DOHH2 (cell line): ENCODE results near the gene ZNF366.

Source experiments
- H3F3A ChIP-seq: fragments of 200-600 bp; sonication (generic), shearing (Covaris generic); 2 replicates; pipeline ENCODE4 v1.6.0; 2016; ENCODE audit warnings: antibody characterized with exemption, mild to moderate bottlenecking; ENCODE audit not compliant: control insufficient read depth, insufficient read depth
- H3K27ac ChIP-seq: fragments of 200-600 bp; sonication (generic); 2 replicates; pipeline ENCODE4 v1.5.1; 2014; ENCODE audit warnings: low read depth, mild to moderate bottlenecking, low read length, moderate library complexity
- H3K27me3 ChIP-seq: fragments of 200-600 bp; sonication (generic); 2 replicates; pipeline ENCODE4 v1.6.1; 2014; ENCODE audit warnings: mild to moderate bottlenecking, low read length, mixed read lengths; ENCODE audit not compliant: control insufficient read depth
- H3K36me3 ChIP-seq: fragments of 200-600 bp; sonication (generic); 2 replicates; pipeline ENCODE4 v1.6.1; 2014; ENCODE audit warnings: mild to moderate bottlenecking, low read length, moderate library complexity, mixed read lengths; ENCODE audit not compliant: control insufficient read depth
- H3K4me1 ChIP-seq: fragments of 200-600 bp; sonication (generic); 2 replicates; pipeline ENCODE4 v1.6.1; 2014; ENCODE audit warnings: mild to moderate bottlenecking, low read length, mixed read lengths; ENCODE audit not compliant: control insufficient read depth
- H3K4me2 ChIP-seq: fragments of 200-600 bp; sonication (generic); 2 replicates; pipeline ENCODE4 v1.6.0; 2014; ENCODE audit warnings: mild to moderate bottlenecking, low read length, moderate library complexity
- H3K4me3 ChIP-seq: fragments of 200-600 bp; sonication (generic); 2 replicates; pipeline ENCODE4 v1.5.1; 2014; ENCODE audit warnings: mild to moderate bottlenecking, low read length, mixed read lengths
- H3K79me2 ChIP-seq: fragments of 200-600 bp; sonication (generic); 2 replicates; pipeline ENCODE4 v1.6.1; 2014; ENCODE audit warnings: mild to moderate bottlenecking, low read length, mixed read lengths; ENCODE audit not compliant: control insufficient read depth
- H3K9me2 ChIP-seq: fragments of 200-600 bp; sonication (generic); replicated peaks from 2 replicates; pipeline ENCODE4 v1.6.1; 2014; ENCODE audit warnings: mild to moderate bottlenecking, low read length, mixed read lengths; ENCODE audit not compliant: control insufficient read depth
- H3K9me3 ChIP-seq: fragments of 200-600 bp; sonication (generic); 2 replicates; pipeline ENCODE4 v1.6.1; 2014; ENCODE audit warnings: antibody characterized with exemption, low read length, mixed read lengths; ENCODE audit not compliant: control insufficient read depth, insufficient read depth
- H4K20me1 ChIP-seq: fragments of 200-600 bp; sonication (generic); 2 replicates; pipeline ENCODE4 v1.6.0; 2014; ENCODE audit warnings: low read depth, mild to moderate bottlenecking, antibody characterized with exemption, low read length, moderate library complexity; ENCODE audit not compliant: control insufficient read depth, insufficient read depth
- EZH2phosphoT487 ChIP-seq: fragments of 200-600 bp; sonication (generic); IDR thresholded peaks from 2 replicates; pipeline ENCODE4 v1.6.1; 2017; ENCODE audit warnings: borderline replicate concordance, mild to moderate bottlenecking, antibody characterized with exemption, low read length, moderate library complexity, mixed read lengths
- TF ChIP-seq, protein P1 (sequence below): fragments of 200-600 bp; sonication (generic); IDR thresholded peaks from one replicate; pipeline ENCODE4 v1.5.1; 2014; ENCODE audit warnings: antibody characterized with exemption, mild to moderate bottlenecking, low read depth, low read length; ENCODE audit not compliant: poor library complexity, severe bottlenecking

The ZNF366 gene

GRCh38 chr5:72427488-72428437 is 79.4 kb downstream of the ZNF366 start:
- H3K79me2 ChIP-seq, result no peaks in the 10 kb centered on the region
- H3K27ac ChIP-seq, result no peak overlapping the region
- no peaks in the 10 kb centered on the region for H3K4me1 ChIP-seq
- H3K4me3 ChIP-seq, result no peak overlapping the region
- no peaks in the 10 kb centered on the region for H3K9me3 ChIP-seq
- no peaks in the 10 kb centered on the region for H3K36me3 ChIP-seq
- peaks cover 6% of the 10 kb centered on the region; the same call in 1 of the 2 replicates for H3K27me3 ChIP-seq
- H3K4me2 ChIP-seq, result no peak overlapping the region
- no peaks in the 10 kb centered on the region for H3F3A ChIP-seq
- TF ChIP-seq, protein P1, sequence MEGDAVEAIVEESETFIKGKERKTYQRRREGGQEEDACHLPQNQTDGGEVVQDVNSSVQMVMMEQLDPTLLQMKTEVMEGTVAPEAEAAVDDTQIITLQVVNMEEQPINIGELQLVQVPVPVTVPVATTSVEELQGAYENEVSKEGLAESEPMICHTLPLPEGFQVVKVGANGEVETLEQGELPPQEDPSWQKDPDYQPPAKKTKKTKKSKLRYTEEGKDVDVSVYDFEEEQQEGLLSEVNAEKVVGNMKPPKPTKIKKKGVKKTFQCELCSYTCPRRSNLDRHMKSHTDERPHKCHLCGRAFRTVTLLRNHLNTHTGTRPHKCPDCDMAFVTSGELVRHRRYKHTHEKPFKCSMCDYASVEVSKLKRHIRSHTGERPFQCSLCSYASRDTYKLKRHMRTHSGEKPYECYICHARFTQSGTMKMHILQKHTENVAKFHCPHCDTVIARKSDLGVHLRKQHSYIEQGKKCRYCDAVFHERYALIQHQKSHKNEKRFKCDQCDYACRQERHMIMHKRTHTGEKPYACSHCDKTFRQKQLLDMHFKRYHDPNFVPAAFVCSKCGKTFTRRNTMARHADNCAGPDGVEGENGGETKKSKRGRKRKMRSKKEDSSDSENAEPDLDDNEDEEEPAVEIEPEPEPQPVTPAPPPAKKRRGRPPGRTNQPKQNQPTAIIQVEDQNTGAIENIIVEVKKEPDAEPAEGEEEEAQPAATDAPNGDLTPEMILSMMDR, result no peak
- no peak for TF ChIP-seq EZH2phosphoT487
- H4K20me1 ChIP-seq, result no peaks in the 10 kb centered on the region
- no peaks in the 10 kb centered on the region for H3K9me2 ChIP-seq

GRCh38 chr5:72427016-72427415 is 80.2 kb downstream of the ZNF366 start:
- H3K4me3 ChIP-seq, result no peak overlapping the region
- no peaks in the 10 kb centered on the region for H4K20me1 ChIP-seq
- no peaks in the 10 kb centered on the region for H3K79me2 ChIP-seq
- TF ChIP-seq, protein P1, result no peak
- no peak for TF ChIP-seq EZH2phosphoT487
- no peaks in the 10 kb centered on the region for H3K4me1 ChIP-seq
- H3K9me2 ChIP-seq, result no peaks in the 10 kb centered on the region
- H3F3A ChIP-seq, result no peaks in the 10 kb centered on the region
- H3K27ac ChIP-seq, result no peak overlapping the region
- H3K36me3 ChIP-seq, result no peaks in the 10 kb centered on the region
- peaks cover 6% of the 10 kb centered on the region; the same call in 1 of the 2 replicates for H3K27me3 ChIP-seq
- H3K9me3 ChIP-seq, result no peaks in the 10 kb centered on the region
- no peak overlapping the region for H3K4me2 ChIP-seq

GRCh38 chr5:72426019-72426418 is 81.2 kb downstream of the ZNF366 start:
- H3K79me2 ChIP-seq, result no peaks in the 10 kb centered on the region
- no peaks in the 10 kb centered on the region for H3K9me3 ChIP-seq
- no peak overlapping the region for H3K27ac ChIP-seq
- H4K20me1 ChIP-seq, result no peaks in the 10 kb centered on the region
- H3K9me2 ChIP-seq, result no peaks in the 10 kb centered on the region
- peaks cover 6% of the 10 kb centered on the region; the same call in 1 of the 2 replicates for H3K27me3 ChIP-seq
- no peak overlapping the region for H3K4me2 ChIP-seq
- no peak for TF ChIP-seq EZH2phosphoT487
- TF ChIP-seq, protein P1, result no peak
- no peaks in the 10 kb centered on the region for H3K36me3 ChIP-seq
- no peaks in the 10 kb centered on the region for H3F3A ChIP-seq
- H3K4me3 ChIP-seq, result no peak overlapping the region
- no peaks in the 10 kb centered on the region for H3K4me1 ChIP-seq
